SU-DHL-6 (cell line): ENCODE data around the gene NEK6.

Experiments used
- H2AFZ ChIP-seq: fragments of 200-600 bp; sonication (generic); 2 replicates; pipeline ENCODE4 v1.6.1; 2014; ENCODE audit warnings: low read depth, mild to moderate bottlenecking, moderate library complexity, mixed read lengths, antibody characterized with exemption, low read length; ENCODE audit not compliant: severe bottlenecking
- H3F3A ChIP-seq: fragments of 200-600 bp; shearing (Covaris generic); 2 replicates; pipeline ENCODE4 v1.6.0; 2016; ENCODE audit warnings: antibody characterized with exemption, mild to moderate bottlenecking; ENCODE audit not compliant: insufficient read depth
- H3K27ac ChIP-seq: fragments of 200-600 bp; sonication (generic); 2 replicates; pipeline ENCODE4 v1.5.1; 2016; ENCODE audit warnings: low read depth, mild to moderate bottlenecking, low read length, moderate library complexity, mixed read lengths
- H3K27me3 ChIP-seq: fragments of 200-600 bp; sonication (generic), shearing (Covaris generic); 2 replicates; pipeline ENCODE4 v1.6.0; 2014; ENCODE audit warnings: mild to moderate bottlenecking, low read length
- H3K36me3 ChIP-seq: fragments of 200-600 bp; sonication (generic); 2 replicates; pipeline ENCODE4 v1.6.1; 2014; ENCODE audit warnings: mild to moderate bottlenecking, low read length, mixed read lengths
- H3K4me2 ChIP-seq: fragments of 300-600, 200-600 bp; shearing (Covaris generic), sonication (generic); 2 replicates; pipeline ENCODE4 v1.6.0; 2014; ENCODE audit warnings: low read length, low read depth, mild to moderate bottlenecking; ENCODE audit not compliant: poor library complexity, severe bottlenecking
- H3K4me3 ChIP-seq: fragments of 200-600 bp; sonication (generic); 2 replicates; pipeline ENCODE4 v1.5.1; 2014; ENCODE audit warnings: antibody characterized with exemption, low read length, mild to moderate bottlenecking, mixed read lengths; ENCODE audit not compliant: insufficient read depth, poor library complexity, severe bottlenecking
- H3K79me2 ChIP-seq: fragments of 200-600 bp; sonication (generic); 2 replicates; pipeline ENCODE4 v1.6.1; 2014; ENCODE audit warnings: mild to moderate bottlenecking, low read length, moderate library complexity; ENCODE audit not compliant: insufficient read depth
- H3K9ac ChIP-seq: fragments of 200-600 bp; sonication (generic); 2 replicates; pipeline ENCODE4 v1.7.0; 2014; ENCODE audit warnings: mild to moderate bottlenecking, low read length
- H3K9me2 ChIP-seq: fragments of 200-600 bp; sonication (generic); replicated peaks from 2 replicates; pipeline ENCODE4 v1.6.1; 2014; ENCODE audit warnings: low read length; ENCODE audit not compliant: insufficient read depth
- H3K9me3 ChIP-seq: fragments of 200-600 bp; sonication (generic); 2 replicates; pipeline ENCODE4 v1.6.1; 2014; ENCODE audit warnings: low read length, mixed read lengths; ENCODE audit not compliant: insufficient read depth
- H4K20me1 ChIP-seq: fragments of 200-600 bp; sonication (generic); 2 replicates; pipeline ENCODE4 v1.6.1; 2014; ENCODE audit warnings: low read depth, mild to moderate bottlenecking, antibody characterized with exemption, low read length, moderate library complexity, mixed read lengths
- CTCF ChIP-seq: fragments of 200-600 bp; sonication (generic); IDR thresholded peaks from one replicate; pipeline ENCODE4 v1.5.1; 2017; ENCODE audit warnings: antibody characterized with exemption, mild to moderate bottlenecking, low read length, moderate library complexity; ENCODE audit not compliant: insufficient read depth, poor library complexity, severe bottlenecking
- EZH2phosphoT487 ChIP-seq: fragments of 200-600 bp; sonication (generic), shearing (Covaris generic); conservative IDR thresholded peaks from 2 replicates; pipeline ENCODE4 v1.6.1; 2018; ENCODE audit warnings: mild to moderate bottlenecking, antibody characterized with exemption, low read length, moderate library complexity, mixed read lengths

NEK6 gene

GRCh38 chr9:124340219-124341069 lies 82.7 kb downstream of the NEK6 start:
- no peaks in the 10 kb centered on the region for H3K27me3 ChIP-seq
- H3K36me3 ChIP-seq = peaks cover 2% of the 10 kb centered on the region
- H2AFZ ChIP-seq = no peak overlapping the region

DNA sequence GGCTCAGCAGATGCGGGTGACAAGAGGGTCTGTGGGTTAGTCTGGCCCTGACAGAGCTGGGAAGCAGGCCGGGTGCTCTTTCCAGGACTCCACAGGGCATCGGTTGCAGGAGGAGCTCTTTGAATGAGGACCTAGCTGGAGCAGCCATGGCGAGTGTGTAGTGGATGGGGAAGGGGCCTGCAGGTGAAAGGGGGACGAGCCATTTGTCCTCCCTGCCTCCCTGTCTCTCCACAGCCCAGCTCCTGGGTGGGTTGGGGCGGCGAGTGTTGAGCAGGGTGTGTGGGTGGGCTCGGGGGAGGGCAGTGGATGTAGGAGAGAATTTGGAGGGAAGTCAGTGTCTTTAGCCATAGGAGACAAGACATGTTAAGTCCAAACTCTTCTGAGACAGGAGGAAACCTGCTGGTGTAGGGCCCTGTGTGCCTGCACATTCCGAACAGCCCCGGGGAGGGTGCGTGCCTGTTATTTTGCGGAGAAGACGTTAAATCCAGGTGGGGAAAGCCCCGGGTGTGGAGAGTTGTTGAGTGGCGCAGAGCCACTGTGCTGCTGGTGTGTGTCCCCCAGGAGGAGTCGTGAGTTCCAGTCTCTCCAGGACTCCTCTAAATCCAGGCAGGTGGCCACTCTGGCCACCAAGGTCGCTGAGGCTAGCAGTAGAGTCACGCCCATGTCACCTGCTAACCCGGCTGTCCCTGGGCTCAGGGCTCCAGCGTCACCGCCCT lies 83.9 kb downstream of the NEK6 start:
- TF ChIP-seq CTCF = no peak
- TF ChIP-seq EZH2phosphoT487 = no peak
- Histone ChIP-seq H3K79me2 (no peaks in the 10 kb centered on the region), H3K36me3 (peaks cover 2% of the 10 kb centered on the region), H3K9me3 (no peaks in the 10 kb centered on the region), H4K20me1 (no peaks in the 10 kb centered on the region), H3K27ac (no peak overlapping the region), H3K9me2 (no peaks in the 10 kb centered on the region), H3K4me3 (no peak overlapping the region), H2AFZ (no peak overlapping the region), H3K27me3 (no peaks in the 10 kb centered on the region), H3K4me2 (no peak overlapping the region), H3K9ac (no peak overlapping the region), H3F3A (no peaks in the 10 kb centered on the region)

More at GRCh38 chr9:124340219-124341069, 82.7 kb downstream of the NEK6 start:
- Histone ChIP-seq H4K20me1 (no peaks in the 10 kb centered on the region), H3K27ac (no peak overlapping the region), H3K9ac (no peak overlapping the region), H3F3A (no peaks in the 10 kb centered on the region; the same call in 1 of the 2 replicates), H3K9me3 (no peaks in the 10 kb centered on the region), H3K79me2 (no peaks in the 10 kb centered on the region), H3K4me2 (no peak overlapping the region), H3K9me2 (no peaks in the 10 kb centered on the region), H3K4me3 (no peak overlapping the region)
- TF ChIP-seq CTCF (no peak), EZH2phosphoT487 (no peak)

DNA sequence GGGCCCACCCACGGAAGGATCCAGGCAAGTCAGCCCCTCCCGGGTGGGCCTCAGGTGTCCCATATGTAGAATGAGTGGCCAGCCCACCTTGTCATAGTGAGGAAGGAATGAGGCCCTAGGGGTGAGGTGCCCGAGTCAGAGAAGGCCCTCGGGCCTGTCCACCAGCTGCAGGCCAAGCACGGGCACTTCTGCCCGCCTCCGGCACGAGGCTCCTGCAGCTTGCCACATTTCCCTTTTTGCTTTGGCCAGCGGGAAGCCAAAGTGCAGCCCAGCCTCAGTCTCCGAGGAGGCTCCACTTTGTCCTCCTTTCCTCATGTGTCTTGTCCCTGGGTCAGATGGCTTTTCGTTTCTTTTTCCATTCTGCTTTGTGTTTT lies 84.6 kb downstream of the NEK6 start:
- no peak overlapping the region for H3K9ac ChIP-seq
- H3K4me3 ChIP-seq = no peak overlapping the region
- no peaks in the 10 kb centered on the region for H4K20me1 ChIP-seq
- peaks cover 2% of the 10 kb centered on the region for H3K36me3 ChIP-seq
- H2AFZ ChIP-seq = no peak overlapping the region
- H3K9me2 ChIP-seq = no peaks in the 10 kb centered on the region
- H3K79me2 ChIP-seq = no peaks in the 10 kb centered on the region
- H3K27me3 ChIP-seq = no peaks in the 10 kb centered on the region
- TF ChIP-seq CTCF (no peak), EZH2phosphoT487 (no peak)
- H3F3A ChIP-seq = no peaks in the 10 kb centered on the region
- H3K9me3 ChIP-seq = no peaks in the 10 kb centered on the region
- H3K4me2 ChIP-seq = no peak overlapping the region
- H3K27ac ChIP-seq = no peak overlapping the region
